Left lung (tissue), 10 donors: ENCODE results near the gene PCDHA8. TPM values are rescaled to one million over a fixed set of nuclear protein-coding genes. Genes with fewer than 3 reads are reported as not detected.
"Not testable (repeated sequence)": the region's sequence is repeated elsewhere in the genome, so short reads cannot be mapped to it uniquely, and the experiment has no call there.

Source experiments
- ATAC-seq: fragments of 200-7000 bp; cut with Tn5 transposase; one replicate; pipeline ENCODE4 v1.9.1; 2020; ENCODE audit warnings: moderate library complexity
- DNase-seq, 4 donors: peaks; one replicate each; pipeline ENCODE4 v3.0.0-alpha.2; 2013 to 2020
- H3K27ac ChIP-seq, 2 donors: fragments of 200-600 bp; sonication (generic) in 1 of 2; one replicate each; pipeline versions ENCODE4 v1.5.0 to v1.8.0; 2020 to 2021
- H3K27me3 ChIP-seq, 2 donors: fragments of 200-600 bp; sonication (generic) in 1 of 2; one replicate each; pipeline versions ENCODE4 v1.5.0 to v1.8.0; 2020 to 2021
- H3K36me3 ChIP-seq, 2 donors: fragments of 200-600 bp; sonication (generic) in 1 of 2; one replicate each; pipeline versions ENCODE4 v1.5.0 to v1.8.0; 2020 to 2021
- H3K4me1 ChIP-seq, 2 donors: fragments of 200-600 bp; one replicate each; pipeline ENCODE4 v1.8.0; 2021
- H3K4me3 ChIP-seq, 2 donors: fragments of 200-600 bp; sonication (generic) in 1 of 2; one replicate each; pipeline versions ENCODE4 v1.5.0 to v1.8.0; 2020 to 2021; ENCODE audit warnings: mild to moderate bottlenecking in 1 of 2
- H3K9me3 ChIP-seq, 2 donors: fragments of 200-600 bp; sonication (generic) in 1 of 2; one replicate each; pipeline versions ENCODE4 v1.5.0 to v1.8.0; 2020 to 2021
- CTCF ChIP-seq, 2 donors: fragments of 200-600 bp; sonication (generic) in 1 of 2; IDR thresholded peaks; one replicate each; pipeline versions ENCODE4 v1.5.0 to v1.8.0; 2021; ENCODE audit warnings: antibody characterized with exemption in 2 of 2
- intact Hi-C, 2 donors: fragments of 100-400 bp; cut with DNase I; formaldehyde crosslinking; loops; one replicate each; pipeline versions ENCODE4 v1.11.2 to v1.14.2; 2022
- polyA plus RNA-seq, 6 donors: library from polyadenylated mRNA; unstranded; fragments of 120-200 nt; gene quantifications; one replicate each; pipeline ENCODE4 v1.2.1, GENCODE V29; 2013; ENCODE audit not compliant: insufficient read length in 6 of 6
- total RNA-seq, 2 donors: library from RNA; stranded (reverse); fragmentation: NEBNext Ultra II Directional; extraction: Animal tissue kit (Norgen Biotek cat#: 25700); gene quantifications; one replicate each; pipeline ENCODE4 v1.2.1, GENCODE V29; 2021
- donor health status: DM: no; HTN: yes; CAD: no.
- donor health status: DM: no; HTN: no; CAD: no.

PCDHA8 gene
- total and polyA plus RNA-seq, 8 donors, result 0.05 to 0.21 (median 0.13) TPM; not detected in 1

GRCh38 chr5:140835622-140836510 lies 5.1 kb upstream of the PCDHA8 start:
- no peak overlapping the region for H3K27ac ChIP-seq
- no peak for TF ChIP-seq CTCF (IDR thresholded peaks at IDR 0.05)
- no peaks in the 10 kb centered on the region for H3K4me1 ChIP-seq
- intact Hi-C loops, result no loop called here
- H3K4me3 ChIP-seq, result no peak overlapping the region
- DNase-seq (peak in 1 of 4 donors; percentile 75), ATAC-seq (no peak)
- H3K36me3 ChIP-seq, result no peaks in the 10 kb centered on the region
- peaks cover 0 to 23% of the 10 kb centered on the region in 2 donors for H3K9me3 ChIP-seq
- H3K27me3 ChIP-seq, result peaks cover 9 to 77% of the 10 kb centered on the region in 2 donors

- Histone ChIP-seq H3K4me1 (no peaks in the 10 kb centered on the region), H3K27me3 (peaks cover 4 to 39% of the 10 kb centered on the region in 2 donors), H3K9me3 (peaks cover 0 to 17% of the 10 kb centered on the region in 2 donors), H3K36me3 (no peaks in the 10 kb centered on the region), H3K4me3 (no peak overlapping the region), H3K27ac (no peak overlapping the region)
- no peak for TF ChIP-seq CTCF (IDR thresholded peaks at IDR 0.05)
- intact Hi-C loops, result no loop called here
- ATAC-seq (no peak), DNase-seq (peak in 1 of 4 donors; percentile 41)
Measured at GRCh38 chr5:140842798-140843733, 2.1 kb downstream of the PCDHA8 start.

DNA sequence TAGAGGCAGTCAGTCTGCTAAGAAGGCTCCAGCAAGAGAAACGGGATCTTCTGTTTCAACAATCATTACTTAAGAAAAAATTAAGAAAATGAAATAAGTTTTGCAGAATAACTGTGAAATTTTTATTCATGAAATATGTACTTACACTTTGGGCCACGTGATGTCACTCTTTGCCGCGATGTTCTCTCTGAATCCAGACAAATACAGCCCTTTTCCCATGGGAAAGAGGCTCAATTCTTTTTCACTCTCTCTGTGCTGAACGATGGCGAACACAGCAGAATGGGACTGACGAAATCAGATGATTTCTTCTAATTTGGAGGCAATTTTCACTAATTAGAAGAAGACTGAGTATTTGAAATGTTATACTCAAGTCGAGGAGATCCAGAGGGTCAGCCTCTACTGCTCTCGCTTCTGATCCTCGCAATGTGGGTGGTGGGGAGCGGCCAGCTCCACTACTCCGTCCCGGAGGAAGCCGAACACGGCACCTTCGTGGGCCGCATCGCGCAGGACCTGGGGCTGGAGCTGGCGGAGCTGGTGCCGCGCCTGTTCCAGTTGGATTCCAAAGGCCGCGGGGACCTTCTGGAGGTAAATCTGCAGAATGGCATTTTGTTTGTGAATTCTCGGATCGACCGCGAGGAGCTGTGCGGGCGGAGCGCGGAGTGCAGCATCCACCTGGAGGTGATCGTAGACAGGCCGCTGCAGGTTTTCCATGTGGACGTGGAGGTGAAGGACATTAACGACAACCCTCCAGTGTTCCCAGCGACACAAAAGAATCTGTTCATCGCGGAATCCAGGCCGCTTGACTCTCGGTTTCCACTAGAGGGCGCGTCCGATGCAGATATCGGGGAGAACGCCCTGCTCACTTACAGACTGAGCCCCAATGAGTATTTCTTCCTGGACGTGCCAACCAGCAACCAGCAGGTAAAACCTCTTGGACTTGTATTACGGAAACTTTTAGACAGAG lies 7.4 kb downstream of the PCDHA8 start, which contains the start of gene PCDHA9:
Gene PCDHA9, plus strand, starts transcription at position 244 of the 964 bp plus-strand sequence. Its CDS starts 114 bp downstream, at position 358.
- H3K27ac ChIP-seq, H3K4me3 ChIP-seq, ATAC-seq, DNase-seq, intact Hi-C loops, H3K36me3 ChIP-seq, H3K4me1 ChIP-seq: not testable (repeated sequence)
- Histone ChIP-seq H3K9me3 (peaks cover 0 to 12% of the 10 kb centered on the region in 2 donors), H3K27me3 (peaks cover 0 to 26% of the 10 kb centered on the region in 2 donors)

DNA sequence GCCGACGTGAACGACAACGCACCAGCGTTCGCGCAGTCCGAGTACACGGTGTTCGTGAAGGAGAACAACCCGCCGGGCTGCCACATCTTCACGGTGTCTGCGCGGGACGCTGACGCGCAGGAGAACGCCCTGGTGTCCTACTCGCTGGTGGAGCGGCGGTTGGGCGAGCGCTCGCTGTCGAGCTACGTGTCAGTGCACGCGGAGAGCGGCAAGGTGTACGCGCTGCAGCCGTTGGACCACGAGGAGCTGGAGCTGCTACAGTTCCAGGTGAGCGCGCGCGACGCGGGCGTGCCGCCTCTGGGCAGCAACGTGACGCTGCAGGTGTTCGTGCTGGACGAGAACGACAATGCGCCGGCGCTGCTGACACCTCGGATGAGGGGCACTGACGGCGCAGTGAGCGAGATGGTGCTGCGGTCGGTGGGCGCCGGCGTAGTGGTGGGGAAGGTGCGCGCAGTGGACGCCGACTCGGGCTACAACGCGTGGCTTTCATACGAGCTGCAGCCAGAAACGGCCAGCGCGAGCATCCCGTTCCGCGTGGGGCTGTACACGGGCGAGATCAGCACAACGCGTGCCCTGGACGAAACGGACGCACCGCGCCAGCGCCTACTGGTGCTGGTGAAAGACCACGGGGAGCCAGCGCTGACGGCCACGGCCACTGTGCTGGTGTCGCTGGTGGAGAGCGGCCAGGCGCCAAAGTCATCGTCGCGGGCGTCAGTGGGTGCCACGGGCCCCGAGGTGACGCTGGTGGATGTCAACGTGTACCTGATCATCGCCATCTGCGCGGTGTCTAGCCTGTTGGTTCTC lies 9.0 kb downstream of the PCDHA8 start:
- H3K4me3 ChIP-seq, H3K4me1 ChIP-seq, H3K36me3 ChIP-seq, intact Hi-C loops, ATAC-seq, H3K27ac ChIP-seq: not testable (repeated sequence)
- Histone ChIP-seq H3K9me3 (peaks cover 0 to 11% of the 10 kb centered on the region in 2 donors), H3K27me3 (peaks cover 0 to 25% of the 10 kb centered on the region in 2 donors)
- DNase-seq, result peak in 1 of 4 donors; percentile 46
